ENCODE data around the gene FLNB.

GRCh38 chr3:57983734-57984518, 24.3 kb upstream of the FLNB start:
- TF ChIP-seq EZH2 (IDR thresholded peaks at IDR 0.05; ENCODE audit: borderline replicate concordance) (no peak), CTCF (IDR thresholded peaks at IDR 0.05; ENCODE audit: poor library complexity) (no peak), EZH2phosphoT487 (IDR thresholded peaks at IDR 0.05; ENCODE audit: low read depth, severe bottlenecking, unreplicated experiment) (no peak)

Data from hepatocyte (in vitro differentiated cells).